DOHH2 (cell line): ENCODE data around the gene LGR6.

ENCODE experiments used
- H3F3A ChIP-seq: fragments of 200-600 bp; sonication (generic), shearing (Covaris generic); 2 replicates; pipeline ENCODE4 v1.6.0; 2016; ENCODE audit warnings: antibody characterized with exemption, mild to moderate bottlenecking; ENCODE audit not compliant: control insufficient read depth, insufficient read depth
- H3K27ac ChIP-seq: fragments of 200-600 bp; sonication (generic); 2 replicates; pipeline ENCODE4 v1.5.1; 2014; ENCODE audit warnings: low read depth, mild to moderate bottlenecking, low read length, moderate library complexity
- H3K27me3 ChIP-seq: fragments of 200-600 bp; sonication (generic); 2 replicates; pipeline ENCODE4 v1.6.1; 2014; ENCODE audit warnings: mild to moderate bottlenecking, low read length, mixed read lengths; ENCODE audit not compliant: control insufficient read depth
- H3K36me3 ChIP-seq: fragments of 200-600 bp; sonication (generic); 2 replicates; pipeline ENCODE4 v1.6.1; 2014; ENCODE audit warnings: mild to moderate bottlenecking, low read length, moderate library complexity, mixed read lengths; ENCODE audit not compliant: control insufficient read depth
- H3K4me1 ChIP-seq: fragments of 200-600 bp; sonication (generic); 2 replicates; pipeline ENCODE4 v1.6.1; 2014; ENCODE audit warnings: mild to moderate bottlenecking, low read length, mixed read lengths; ENCODE audit not compliant: control insufficient read depth
- H3K4me2 ChIP-seq: fragments of 200-600 bp; sonication (generic); 2 replicates; pipeline ENCODE4 v1.6.0; 2014; ENCODE audit warnings: mild to moderate bottlenecking, low read length, moderate library complexity
- H3K4me3 ChIP-seq: fragments of 200-600 bp; sonication (generic); 2 replicates; pipeline ENCODE4 v1.5.1; 2014; ENCODE audit warnings: mild to moderate bottlenecking, low read length, mixed read lengths
- H3K79me2 ChIP-seq: fragments of 200-600 bp; sonication (generic); 2 replicates; pipeline ENCODE4 v1.6.1; 2014; ENCODE audit warnings: mild to moderate bottlenecking, low read length, mixed read lengths; ENCODE audit not compliant: control insufficient read depth
- H3K9me2 ChIP-seq: fragments of 200-600 bp; sonication (generic); replicated peaks from 2 replicates; pipeline ENCODE4 v1.6.1; 2014; ENCODE audit warnings: mild to moderate bottlenecking, low read length, mixed read lengths; ENCODE audit not compliant: control insufficient read depth
- H3K9me3 ChIP-seq: fragments of 200-600 bp; sonication (generic); 2 replicates; pipeline ENCODE4 v1.6.1; 2014; ENCODE audit warnings: antibody characterized with exemption, low read length, mixed read lengths; ENCODE audit not compliant: control insufficient read depth, insufficient read depth
- H4K20me1 ChIP-seq: fragments of 200-600 bp; sonication (generic); 2 replicates; pipeline ENCODE4 v1.6.0; 2014; ENCODE audit warnings: low read depth, mild to moderate bottlenecking, antibody characterized with exemption, low read length, moderate library complexity; ENCODE audit not compliant: control insufficient read depth, insufficient read depth
- EZH2phosphoT487 ChIP-seq: fragments of 200-600 bp; sonication (generic); IDR thresholded peaks from 2 replicates; pipeline ENCODE4 v1.6.1; 2017; ENCODE audit warnings: borderline replicate concordance, mild to moderate bottlenecking, antibody characterized with exemption, low read length, moderate library complexity, mixed read lengths
- TF ChIP-seq, protein P1 (sequence below): fragments of 200-600 bp; sonication (generic); IDR thresholded peaks from one replicate; pipeline ENCODE4 v1.5.1; 2014; ENCODE audit warnings: antibody characterized with exemption, mild to moderate bottlenecking, low read depth, low read length; ENCODE audit not compliant: poor library complexity, severe bottlenecking

LGR6 gene

DNA sequence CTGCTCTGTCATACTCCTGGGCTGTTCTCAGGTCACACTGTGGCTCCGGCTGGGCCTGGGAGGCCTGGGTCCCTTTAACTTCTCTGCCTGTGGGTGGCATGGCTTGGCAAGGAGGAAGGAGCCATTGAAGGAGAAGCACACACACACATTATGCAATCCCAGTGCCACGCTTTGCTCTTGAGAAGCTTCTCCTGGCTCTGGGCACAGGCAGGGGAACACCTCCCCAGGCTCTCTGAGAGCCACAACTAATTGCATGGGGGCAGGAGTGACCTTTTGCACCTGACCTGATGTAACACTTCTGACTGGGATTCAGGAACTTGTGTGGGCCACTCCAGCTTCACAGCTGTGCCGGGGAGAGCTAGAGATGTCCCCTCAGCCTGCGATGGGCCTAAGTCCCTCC is 23.1 kb downstream of the LGR6 start:
- H3K27me3 ChIP-seq, result peaks cover 46% of the 10 kb centered on the region
- no peaks in the 10 kb centered on the region for H4K20me1 ChIP-seq
- H3K79me2 ChIP-seq, result no peaks in the 10 kb centered on the region
- no peaks in the 10 kb centered on the region for H3K9me2 ChIP-seq
- no peaks in the 10 kb centered on the region for H3K36me3 ChIP-seq
- no peak for TF ChIP-seq EZH2phosphoT487
- TF ChIP-seq, protein P1, sequence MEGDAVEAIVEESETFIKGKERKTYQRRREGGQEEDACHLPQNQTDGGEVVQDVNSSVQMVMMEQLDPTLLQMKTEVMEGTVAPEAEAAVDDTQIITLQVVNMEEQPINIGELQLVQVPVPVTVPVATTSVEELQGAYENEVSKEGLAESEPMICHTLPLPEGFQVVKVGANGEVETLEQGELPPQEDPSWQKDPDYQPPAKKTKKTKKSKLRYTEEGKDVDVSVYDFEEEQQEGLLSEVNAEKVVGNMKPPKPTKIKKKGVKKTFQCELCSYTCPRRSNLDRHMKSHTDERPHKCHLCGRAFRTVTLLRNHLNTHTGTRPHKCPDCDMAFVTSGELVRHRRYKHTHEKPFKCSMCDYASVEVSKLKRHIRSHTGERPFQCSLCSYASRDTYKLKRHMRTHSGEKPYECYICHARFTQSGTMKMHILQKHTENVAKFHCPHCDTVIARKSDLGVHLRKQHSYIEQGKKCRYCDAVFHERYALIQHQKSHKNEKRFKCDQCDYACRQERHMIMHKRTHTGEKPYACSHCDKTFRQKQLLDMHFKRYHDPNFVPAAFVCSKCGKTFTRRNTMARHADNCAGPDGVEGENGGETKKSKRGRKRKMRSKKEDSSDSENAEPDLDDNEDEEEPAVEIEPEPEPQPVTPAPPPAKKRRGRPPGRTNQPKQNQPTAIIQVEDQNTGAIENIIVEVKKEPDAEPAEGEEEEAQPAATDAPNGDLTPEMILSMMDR, result no peak
- no peak overlapping the region for H3K27ac ChIP-seq
- no peak overlapping the region for H3K4me3 ChIP-seq
- H3K4me2 ChIP-seq, result no peak overlapping the region
- no peaks in the 10 kb centered on the region for H3K4me1 ChIP-seq
- no peaks in the 10 kb centered on the region for H3K9me3 ChIP-seq
- no peaks in the 10 kb centered on the region for H3F3A ChIP-seq

DNA sequence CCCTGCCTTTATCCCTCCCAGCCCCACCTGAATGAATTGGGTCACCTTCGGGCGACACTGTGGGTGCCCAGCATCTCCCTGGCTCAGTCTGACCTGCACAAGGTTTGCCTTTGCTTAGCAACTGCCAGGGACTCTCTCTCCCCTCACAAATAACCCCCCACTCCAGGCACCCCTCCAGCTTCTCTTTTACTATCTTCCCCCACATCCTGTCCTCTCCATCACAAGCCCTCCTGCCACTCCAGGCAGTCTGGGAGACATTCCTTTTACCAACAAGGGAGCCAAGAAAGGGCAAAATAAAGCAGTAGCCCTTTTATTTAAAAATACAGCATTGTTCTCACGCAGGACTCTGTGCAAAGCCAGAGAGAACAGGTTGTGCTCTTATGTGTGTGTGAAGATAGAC is 23.9 kb downstream of the LGR6 start:
- peaks cover 45% of the 10 kb centered on the region for H3K27me3 ChIP-seq
- no peak overlapping the region for H3K27ac ChIP-seq
- no peaks in the 10 kb centered on the region for H3K9me3 ChIP-seq
- no peaks in the 10 kb centered on the region for H3K36me3 ChIP-seq
- H3F3A ChIP-seq, result no peaks in the 10 kb centered on the region
- H3K4me3 ChIP-seq, result no peak overlapping the region
- TF ChIP-seq, protein P1, result no peak
- no peak for TF ChIP-seq EZH2phosphoT487
- H3K4me2 ChIP-seq, result no peak overlapping the region
- no peaks in the 10 kb centered on the region for H3K79me2 ChIP-seq
- no peaks in the 10 kb centered on the region for H4K20me1 ChIP-seq
- H3K9me2 ChIP-seq, result no peaks in the 10 kb centered on the region
- no peaks in the 10 kb centered on the region for H3K4me1 ChIP-seq

DNA sequence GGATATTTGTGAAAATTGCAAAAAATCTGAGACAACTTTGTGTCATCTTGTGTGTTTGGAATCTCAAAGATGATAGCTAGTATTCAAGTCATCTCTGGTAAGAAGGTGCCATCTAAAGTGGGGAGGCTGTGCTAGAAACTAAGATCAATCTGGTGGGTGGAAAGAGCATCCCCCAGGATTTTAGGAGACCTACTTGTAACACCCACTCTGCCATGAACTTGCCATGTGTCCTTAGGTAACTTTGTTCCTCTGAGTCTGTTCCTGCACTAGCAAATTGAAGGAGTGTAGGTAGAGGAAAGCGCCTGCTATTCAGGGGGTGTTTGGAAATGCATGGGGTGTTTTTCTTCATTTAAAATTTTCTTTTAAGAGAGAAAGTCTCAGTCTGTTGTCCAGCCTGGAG is 24.4 kb downstream of the LGR6 start:
- H3F3A ChIP-seq, result no peaks in the 10 kb centered on the region
- H3K27ac ChIP-seq, result no peak overlapping the region
- no peaks in the 10 kb centered on the region for H4K20me1 ChIP-seq
- H3K4me1 ChIP-seq, result no peaks in the 10 kb centered on the region
- no peak overlapping the region for H3K4me3 ChIP-seq
- H3K9me3 ChIP-seq, result no peaks in the 10 kb centered on the region
- H3K4me2 ChIP-seq, result no peak overlapping the region
- no peaks in the 10 kb centered on the region for H3K36me3 ChIP-seq
- H3K27me3 ChIP-seq, result peaks cover 40% of the 10 kb centered on the region
- H3K79me2 ChIP-seq, result no peaks in the 10 kb centered on the region
- H3K9me2 ChIP-seq, result no peaks in the 10 kb centered on the region
- TF ChIP-seq, protein P1, result no peak
- TF ChIP-seq EZH2phosphoT487, result no peak

DNA sequence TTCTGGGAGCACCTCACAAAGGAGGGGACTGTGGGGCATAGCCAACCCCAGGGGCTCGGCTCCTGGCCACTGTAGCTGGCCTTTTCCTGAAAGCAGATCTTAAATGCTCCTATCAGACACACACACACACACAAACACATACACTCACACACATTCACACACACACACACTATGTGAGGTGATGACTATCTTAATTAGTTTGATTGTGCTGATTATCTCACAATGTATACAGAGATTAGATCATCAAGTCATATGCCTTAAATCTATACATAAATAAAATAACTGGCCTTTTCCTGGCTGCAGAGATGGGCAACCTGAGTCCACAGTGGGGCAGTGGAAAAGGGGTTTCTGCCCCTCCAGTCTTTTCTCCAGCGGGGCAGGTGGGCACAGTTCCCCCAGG is 27.1 kb downstream of the LGR6 start:
- Histone ChIP-seq H3F3A (no peaks in the 10 kb centered on the region), H3K4me1 (no peaks in the 10 kb centered on the region), H3K9me2 (no peaks in the 10 kb centered on the region), H3K79me2 (no peaks in the 10 kb centered on the region), H3K27me3 (peaks cover 26% of the 10 kb centered on the region), H4K20me1 (no peaks in the 10 kb centered on the region), H3K27ac (no peak overlapping the region), H3K36me3 (no peaks in the 10 kb centered on the region), H3K4me3 (no peak overlapping the region), H3K9me3 (no peaks in the 10 kb centered on the region), H3K4me2 (no peak overlapping the region)
- TF ChIP-seq, protein P1, result no peak
- TF ChIP-seq EZH2phosphoT487, result no peak
